ENCODE results near the gene CTNNA2.

Gene CTNNA2

DNA sequence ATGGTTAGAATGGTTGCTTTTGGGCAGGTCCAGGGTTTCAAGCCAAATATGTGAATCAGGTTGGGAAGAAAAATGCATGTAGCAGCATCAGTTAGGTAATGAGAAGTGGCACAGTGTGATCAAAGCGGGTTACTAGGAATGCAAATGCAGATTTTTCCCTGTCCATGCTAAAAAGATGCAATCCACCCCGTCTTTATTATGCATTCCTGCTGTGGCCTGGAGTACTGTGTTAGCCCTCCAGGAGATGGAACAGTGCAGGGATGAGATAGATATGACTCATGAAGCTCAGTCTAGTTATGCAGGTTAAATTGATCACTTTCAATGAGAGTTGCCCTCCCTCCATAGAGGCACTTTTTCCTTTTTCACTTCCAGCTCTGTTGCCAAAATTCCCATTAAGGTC lies 283.8 kb downstream of the CTNNA2 start:
- DNase-seq = no peak

DNA sequence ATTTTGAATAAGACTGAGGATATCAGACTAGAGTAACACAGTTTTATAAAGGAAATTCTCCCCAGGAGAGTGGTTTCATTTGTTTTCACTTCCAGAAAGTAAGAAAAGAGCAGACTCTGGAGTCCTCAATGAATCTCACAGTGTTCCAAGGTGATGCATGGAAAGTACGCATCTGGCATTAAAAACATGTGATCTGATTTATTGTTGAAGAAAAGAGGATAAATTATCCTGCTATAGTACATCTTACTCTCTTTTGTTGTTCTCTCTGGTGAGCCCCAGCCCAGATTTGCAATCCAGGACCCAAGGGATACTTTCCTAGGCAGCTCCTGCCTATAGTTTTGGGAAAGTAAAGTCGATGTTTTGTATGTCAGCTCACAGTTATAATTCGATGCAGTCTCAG lies 285.9 kb downstream of the CTNNA2 start:
- DNase-seq = no peak

DNA sequence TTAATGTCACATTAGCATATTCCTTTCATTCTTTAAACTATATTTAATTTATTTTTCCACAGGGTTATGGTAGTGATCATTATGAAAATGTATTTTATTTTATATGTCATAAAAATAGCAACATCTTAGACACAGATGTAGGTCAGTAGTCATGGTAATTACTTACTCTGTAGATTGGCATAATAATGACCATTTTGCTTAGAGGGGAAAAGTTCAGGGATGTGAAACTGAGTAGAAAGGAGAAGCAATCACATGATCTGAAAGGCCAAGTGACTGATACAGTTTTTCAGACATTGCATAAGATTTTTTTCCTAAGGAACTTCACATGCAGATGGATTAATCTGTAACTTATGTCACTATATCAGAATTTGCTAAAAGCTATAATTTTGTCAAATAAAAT lies 286.9 kb downstream of the CTNNA2 start:
- no peak for DNase-seq

DNA sequence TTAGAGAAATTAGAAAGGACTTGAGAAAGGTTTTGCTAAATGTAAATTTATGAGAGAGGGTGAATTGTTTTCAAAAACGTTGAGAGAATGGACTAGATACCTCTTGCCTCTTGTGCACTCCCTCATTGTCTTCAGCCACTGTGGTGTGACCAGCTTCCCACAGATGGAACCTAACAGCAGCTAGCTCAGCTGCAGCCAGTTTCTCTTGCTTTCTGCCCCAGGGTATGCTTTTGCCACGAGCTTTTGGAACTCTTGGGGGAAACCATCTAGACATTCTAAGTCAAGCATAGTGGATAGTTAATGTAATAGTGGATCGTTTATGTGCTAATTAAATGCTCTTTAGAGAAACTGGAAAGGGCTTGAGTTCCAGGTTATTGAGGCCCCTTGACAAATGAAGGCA lies 288.2 kb downstream of the CTNNA2 start:
- DNase-seq = no peak

DNA sequence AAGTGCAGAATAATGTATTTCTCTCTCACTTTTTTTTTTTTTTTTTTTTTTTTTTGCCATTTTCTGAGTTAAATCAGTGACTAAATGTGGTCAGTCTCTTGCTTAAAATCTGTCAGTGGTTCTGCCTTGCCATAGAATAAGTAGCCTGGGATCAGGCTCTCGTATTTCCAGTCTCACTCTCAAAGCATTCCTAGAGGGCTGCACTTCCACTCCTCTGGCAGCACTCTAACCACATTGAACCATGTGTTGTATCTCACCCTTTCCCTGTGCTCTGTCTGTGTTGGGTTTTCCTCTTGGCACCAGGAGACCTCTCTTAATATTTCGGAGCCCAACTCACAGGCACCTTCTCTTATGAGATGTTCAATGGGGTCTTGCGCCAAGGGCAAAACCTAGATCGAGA lies 304.4 kb downstream of the CTNNA2 start:
- no peak for DNase-seq

DNA sequence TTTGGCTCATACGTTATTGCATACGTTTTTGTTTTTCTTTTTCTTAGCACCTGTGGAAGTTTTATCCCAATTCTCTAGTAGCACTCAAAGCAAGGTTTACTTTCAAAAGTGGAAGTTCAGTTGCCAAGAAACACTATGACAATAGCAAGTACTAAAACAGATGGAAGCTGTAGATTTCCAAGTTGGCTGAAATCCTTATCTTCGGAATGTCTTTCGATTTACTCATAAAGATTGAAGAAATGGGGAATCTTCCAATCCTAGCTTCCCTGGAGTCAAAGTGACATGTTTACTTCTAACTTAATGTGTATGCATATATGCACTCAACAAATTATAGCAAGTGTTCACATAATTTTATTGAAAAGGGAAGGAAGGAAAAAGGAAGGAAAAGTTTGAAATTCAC lies 307.4 kb downstream of the CTNNA2 start:
- no peak for DNase-seq

DNA sequence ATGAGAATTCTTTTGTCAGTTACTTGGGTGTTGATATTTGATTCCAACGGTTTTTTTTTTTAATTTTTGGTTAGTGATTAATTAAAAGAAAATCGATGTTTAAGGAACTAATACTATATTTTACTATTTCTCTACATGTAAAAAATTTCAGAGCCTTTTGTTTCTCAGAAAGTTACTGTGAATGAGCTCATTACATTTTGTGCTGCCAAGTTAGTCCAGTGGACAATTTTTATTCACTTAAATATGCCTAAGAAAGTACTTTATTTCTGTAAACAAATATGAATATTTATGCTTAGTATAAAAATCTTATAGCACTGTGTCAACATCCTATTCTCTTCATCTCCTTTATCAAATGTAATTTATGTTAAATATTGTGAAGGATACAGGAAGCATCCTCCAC lies 309.3 kb downstream of the CTNNA2 start:
- no peak for DNase-seq

DNA sequence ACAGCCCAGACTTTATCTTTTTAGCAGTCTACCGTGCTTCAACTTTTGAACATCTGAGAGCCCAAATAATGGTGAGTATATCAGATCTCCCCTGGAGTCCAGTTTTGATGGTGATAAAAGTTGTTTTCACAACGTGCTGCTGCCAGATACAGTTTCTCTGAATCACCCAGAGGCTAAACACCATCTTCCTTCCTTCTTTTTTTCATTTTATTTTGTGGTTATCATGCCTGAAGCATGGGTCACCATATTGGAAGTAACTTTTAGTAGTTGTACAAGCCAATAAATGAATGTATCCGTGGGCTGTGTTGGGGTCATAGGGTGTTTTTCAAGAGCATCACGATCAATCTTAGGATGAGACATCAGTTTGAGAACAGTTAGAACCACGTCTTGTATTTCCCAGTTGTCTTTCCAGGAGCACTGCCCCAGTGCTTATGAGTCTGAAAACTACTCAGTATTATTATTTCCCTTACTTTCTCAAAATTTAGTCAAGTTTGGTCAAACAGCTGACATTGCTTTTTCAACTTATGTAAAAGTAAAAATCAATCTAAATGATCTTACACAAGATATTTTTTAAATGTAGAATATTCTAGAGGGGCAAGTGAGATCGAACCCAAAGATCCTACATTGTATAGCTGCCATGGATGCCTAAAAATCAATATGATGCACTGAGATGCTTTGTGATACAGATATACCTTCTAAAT lies 311.4 kb downstream of the CTNNA2 start:
- no peak for DNase-seq

DNA sequence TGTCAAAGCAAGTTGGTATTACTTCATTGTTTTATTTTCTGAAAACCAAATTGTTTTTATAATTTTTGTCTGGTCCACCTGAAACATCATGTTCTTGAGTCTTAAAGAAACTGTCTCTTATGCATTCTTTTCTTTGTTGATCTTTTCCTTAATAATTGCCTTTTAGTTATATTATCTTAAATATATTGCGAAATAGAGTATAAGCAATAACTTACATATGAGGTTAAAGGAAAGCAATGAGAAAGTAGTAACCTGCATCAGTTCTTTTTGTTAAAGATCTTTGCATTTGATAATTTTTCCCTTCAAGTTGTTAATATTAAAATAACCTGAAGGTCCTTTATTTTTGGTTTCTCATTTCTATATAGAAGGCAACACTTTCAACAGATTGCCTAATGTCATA lies 315.0 kb downstream of the CTNNA2 start:
- no peak for DNase-seq

DNA sequence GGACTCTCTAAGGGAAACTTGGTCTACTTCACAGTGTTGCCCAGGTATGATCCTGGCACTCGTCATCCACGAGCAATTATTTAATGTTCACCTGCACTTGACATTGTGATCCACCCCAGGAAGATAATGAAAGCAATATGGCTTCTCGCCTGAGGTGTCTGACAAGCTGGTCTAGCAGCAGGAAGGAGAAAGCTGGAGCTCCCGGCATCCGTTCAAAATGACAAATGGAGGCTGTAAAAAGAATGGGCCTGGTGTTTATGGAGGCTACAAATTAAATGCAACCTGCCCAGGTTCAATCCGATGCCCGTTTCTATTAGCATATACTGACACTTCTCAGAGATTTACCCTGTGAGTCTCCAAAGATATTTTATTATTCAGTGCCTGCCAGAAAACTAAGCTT lies 317.6 kb downstream of the CTNNA2 start:
- no peak for DNase-seq

DNA sequence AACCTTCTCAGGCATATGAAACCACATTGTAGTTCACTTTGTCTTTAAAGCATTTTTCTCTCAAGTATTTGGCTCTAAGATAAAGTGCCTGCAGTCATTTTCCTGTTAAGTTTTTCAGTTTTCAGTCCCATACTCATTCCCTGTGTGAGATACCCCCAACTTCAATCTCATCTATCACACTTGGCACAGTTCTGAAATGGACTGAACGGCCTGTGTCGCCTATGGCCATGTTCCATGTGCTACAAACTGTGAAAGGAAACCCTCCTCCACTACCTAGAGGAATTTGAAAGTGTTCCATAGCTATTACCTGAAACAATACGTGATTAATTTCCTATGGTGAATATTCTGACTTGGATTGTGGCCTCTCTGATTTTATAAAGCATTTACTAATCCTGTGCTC lies 319.1 kb downstream of the CTNNA2 start:
- no peak for DNase-seq

DNA sequence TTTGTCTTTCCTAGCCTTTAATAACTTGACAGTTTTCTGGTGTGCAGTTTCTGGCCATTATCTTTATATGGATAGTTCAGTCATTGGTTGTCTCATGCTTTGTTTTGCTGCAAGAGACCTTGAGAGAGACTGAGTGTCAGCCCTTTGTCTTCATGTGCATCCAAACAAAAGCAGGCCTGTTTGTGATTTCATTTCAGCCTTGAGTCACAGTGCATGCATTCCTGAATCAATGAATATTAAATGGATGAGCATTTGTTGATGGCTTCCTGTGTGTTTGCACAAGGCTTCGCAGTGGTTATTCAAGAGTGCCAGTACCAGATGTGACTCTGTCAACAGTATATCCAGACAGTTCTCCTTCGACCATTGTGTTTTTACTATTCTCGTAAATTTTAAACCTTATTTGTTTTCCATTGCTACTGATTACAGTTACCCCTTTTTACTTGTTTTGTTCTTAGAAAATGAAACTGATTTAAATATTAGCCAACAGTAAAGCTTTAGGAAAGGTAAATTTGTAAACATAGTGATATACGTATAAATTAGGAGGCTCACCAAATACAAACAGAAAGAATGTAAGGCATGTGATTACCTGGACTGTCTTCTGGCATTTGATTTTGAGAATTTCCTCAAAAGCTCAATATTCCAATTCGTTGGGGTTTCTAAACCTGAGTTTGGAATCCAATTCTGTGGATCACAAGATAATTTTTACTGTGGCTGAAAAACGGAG lies 319.8 kb downstream of the CTNNA2 start:
- no peak for DNase-seq

DNA sequence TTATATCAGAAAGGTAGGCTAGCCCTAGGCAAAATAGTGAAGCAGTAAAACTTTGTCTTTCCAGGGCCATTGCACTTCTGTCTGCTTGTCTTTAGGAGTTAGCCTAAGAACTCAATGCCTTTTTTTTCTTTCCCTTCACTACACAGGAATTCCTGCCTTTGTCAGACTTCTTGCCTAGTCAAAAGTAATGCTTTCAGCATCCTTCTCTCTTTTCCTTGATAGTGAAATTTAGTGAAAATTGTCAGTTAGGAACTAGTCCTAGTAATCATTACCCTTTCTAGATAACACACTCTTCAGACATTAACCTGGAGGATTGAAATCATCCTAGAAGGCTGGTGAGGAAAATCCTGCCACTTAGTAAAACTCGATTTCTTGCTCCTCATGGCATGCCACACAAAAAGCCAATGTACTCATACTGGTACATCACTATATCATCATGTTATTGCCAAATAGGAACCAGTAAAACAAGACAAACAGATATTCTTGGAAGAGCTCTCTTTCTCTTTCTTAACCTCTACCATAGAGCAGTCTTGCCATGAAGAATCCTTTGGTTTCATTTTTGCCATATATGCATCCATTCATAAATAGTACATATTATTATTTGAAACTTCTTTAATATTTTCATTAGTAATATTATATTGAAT lies 320.5 kb downstream of the CTNNA2 start:
- DNase-seq = no peak

DNA sequence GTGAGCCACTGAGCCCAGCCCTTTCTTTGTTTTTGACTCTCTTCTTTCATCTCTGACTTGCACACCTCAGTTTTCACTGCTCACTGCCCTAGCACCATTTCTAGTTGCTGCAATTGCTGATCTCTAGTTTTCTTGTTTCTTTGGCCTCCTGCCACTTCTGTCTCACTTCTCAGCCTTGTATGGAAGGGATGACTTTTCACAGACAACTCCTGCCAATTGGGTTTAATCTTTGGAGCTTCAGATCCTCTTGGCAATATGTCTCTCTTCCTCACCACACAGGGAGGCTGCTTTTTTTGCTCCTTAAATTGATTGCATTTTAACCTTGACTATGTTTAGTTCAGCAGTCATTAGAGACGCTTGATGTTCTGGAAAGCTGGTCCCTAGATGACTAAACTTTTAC lies 323.1 kb downstream of the CTNNA2 start:
- DNase-seq = no peak

DNA sequence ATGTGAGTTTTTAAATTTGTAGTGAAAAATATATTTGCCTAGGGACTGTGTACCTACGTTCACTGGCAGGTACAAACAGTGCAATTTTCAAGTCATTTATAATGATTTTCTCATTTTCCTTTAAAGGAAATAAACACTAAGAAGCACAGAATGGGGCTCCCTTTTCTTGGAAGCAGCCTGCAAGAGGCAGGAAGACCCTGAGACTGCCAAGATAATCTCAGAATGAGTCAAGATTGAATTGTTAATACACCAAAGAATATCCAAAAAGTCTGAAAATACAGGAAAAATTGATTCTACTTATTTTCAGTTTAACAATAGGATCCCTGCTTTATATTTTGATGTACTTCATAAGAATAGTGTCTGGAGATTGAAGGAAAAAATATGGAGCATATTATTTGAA lies 331.2 kb downstream of the CTNNA2 start:
- DNase-seq = no peak

DNA sequence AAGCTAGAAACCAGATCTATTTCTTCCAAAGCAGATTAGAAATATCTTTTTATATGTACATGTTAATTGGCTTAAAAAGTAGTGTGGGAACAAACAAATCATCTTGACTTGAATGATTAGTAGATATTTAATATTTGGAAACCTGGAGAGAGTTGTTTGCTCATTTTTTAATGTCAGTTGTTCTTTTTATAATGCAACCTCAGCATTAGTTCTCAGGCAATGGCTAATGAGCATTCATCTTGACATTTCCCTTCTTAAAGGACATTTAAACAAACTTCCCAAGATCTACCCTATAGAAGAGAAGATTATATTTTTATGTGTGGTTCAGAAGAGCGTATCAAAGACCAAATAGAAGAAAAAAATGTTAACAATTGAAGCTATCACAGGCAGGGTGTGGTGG lies 334.0 kb downstream of the CTNNA2 start:
- DNase-seq = no peak

DNA sequence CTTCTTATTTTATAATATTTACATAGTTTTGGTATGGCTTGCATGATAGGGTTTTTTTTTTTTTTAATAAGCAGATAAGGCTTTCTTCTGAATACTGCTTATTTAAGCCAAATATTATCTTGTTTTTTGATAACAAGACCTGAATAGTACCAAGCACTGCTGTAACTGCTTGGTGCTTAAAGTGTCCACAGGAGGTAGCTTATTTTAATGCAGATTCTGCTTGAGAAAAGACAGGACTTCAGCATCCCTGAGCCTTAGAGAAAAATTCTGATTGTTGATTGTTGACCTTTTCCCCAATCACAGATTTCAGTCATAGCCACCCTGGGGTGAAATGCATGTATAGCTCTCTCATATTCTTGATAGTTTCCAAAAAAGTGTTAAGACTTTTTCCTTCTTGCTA lies 336.4 kb downstream of the CTNNA2 start:
- DNase-seq = no peak

DNA sequence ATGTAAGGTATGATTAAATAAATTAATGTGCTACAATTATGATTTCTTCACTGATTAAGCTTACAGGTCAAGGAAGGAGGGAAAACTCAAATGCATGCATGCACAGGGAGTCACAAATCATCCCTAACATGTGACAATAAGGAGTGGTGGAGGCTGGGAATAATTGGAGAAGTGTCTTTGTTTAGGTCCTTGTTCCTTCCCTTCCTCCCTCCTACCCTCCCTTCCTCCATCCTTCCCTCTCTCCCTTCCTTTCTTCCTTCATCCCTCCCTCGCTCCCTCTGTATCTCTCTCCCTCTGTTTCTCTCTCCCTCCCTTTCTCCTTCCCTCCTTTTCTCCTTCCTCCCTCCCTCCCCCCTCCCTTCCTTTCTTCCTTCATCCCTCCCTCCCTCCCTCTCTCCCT lies 337.1 kb downstream of the CTNNA2 start:
- no peak for DNase-seq

DNA sequence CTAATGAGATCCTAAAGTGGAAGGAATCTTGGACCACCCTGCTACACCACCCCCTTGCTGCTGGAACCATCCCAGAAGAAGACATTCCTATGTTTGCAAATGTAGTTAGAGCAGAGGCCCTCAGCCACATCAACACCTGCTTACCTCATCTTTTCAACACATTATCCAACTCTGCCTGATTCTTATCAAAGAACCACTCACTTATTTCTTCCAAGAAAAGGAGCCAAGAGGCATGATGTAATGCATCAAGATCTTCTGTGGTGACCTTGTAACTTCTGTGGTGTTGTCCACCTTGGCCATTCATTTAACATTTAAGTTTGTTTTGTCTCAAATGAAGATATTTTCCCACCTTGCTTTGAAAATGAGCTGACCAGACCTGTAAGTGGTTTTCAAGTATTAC lies 338.1 kb downstream of the CTNNA2 start:
- no peak for DNase-seq

DNA sequence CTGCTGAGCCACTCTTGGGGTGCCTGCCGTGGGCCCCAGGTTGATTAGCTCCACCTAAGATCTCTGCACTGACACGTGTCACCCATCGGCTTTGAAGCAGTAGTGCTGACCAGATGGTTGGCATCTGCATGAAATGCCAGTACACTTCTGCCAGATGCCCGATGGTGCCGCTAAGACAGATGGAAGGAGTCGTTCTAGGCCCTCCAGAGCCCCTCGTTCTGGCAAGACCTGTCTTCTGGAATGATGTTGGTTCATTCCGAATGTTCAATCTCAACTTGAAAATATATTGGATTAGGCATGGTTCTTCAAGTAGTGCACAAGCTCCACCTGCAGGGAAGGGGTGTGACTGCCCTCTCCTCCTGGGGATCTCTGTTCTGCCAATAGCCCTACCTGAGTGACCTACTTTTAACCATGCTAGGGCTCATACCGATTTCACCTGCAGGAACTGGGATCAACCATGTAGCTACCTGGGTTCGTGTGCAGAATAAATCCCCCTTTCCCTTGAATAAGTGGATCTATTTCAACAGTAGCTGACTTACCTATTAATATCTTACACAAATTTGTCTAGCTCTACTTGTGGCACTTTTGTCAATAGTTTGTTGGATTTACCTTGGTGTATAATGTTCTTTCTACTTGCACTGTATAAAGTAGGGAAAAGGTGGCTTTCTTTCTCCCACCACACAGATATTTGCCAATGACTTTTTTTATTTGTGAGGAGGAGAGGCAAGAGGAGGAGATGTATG lies 342.6 kb downstream of the CTNNA2 start:
- no peak for DNase-seq

DNA sequence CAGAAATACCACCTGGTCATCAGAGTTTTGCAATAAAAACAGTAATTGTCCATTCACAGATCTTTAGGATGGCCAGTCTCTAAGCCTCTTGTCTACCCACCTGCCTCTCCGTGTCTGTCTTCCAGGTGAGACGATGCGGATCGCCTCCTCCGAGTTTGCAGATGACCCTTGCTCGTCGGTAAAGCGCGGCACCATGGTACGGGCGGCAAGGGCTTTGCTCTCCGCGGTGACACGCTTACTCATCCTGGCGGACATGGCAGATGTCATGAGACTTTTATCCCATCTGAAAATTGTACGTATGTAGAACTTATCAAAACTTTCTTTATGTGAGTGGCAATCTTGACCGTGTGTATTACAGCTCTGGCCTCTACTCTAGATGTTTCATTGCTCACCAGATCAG lies 345.0 kb downstream of the CTNNA2 start:
- DNase-seq = no peak

DNA sequence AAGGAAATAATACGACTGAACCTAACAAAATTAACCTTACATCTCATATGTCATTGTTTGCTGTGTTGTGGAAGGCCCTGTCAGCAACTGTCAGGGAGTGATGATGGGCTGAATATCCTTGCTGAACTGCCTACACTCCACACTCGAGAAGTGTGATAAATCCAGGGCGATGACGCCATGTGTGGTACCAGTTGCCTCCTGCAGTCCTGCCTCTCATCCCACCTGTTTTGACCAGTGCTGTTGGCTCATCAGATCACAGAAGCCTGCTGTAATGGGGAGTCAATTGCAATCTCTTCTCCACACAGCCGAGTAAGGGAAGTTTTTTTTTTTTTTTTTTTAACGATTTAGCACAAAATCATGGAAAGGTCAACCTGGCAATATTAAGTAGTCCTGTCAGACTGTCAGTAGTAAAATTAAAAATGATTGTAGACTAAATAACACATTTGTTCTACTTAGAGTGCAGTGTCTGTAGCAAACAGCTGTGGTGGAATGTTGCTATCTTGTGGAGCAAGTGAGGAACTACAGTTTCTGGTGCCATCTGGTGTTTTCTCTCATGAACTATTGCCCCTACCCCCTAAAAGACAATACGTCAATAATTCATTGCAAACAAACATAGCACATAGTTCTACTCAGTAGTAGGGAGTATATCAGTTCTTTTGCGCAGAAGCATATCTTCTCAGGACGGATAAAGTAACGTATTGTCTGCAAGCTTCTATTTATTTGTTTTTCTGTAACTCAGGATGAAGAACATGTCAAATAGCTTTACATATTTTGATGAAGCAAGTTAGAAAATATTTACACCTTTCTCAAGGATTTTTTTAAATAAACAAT lies 347.6 kb downstream of the CTNNA2 start:
- no peak for DNase-seq

DNA sequence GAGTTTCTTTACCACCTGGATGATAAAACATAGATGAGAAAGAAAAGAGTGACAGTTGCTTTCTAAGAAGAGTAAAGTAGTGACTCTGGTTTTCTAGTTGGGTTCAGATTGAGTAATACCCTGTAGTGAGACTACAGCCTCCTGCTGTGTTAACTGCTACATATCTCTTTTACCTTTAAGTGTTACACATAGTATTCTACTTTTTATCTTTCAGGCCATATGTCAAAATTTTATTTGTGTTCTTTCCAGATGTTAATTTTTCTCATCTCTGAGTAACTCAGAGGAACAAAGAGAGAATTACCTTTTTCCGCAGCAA lies 348.2 kb downstream of the CTNNA2 start:
- DNase-seq = no peak

Measured in activated effector memory CD4-positive, alpha-beta T cell treated with Interleukin-2 at 50 U/mL for 16 hours (primary cell).